MM.1S (cell line): ENCODE data around the gene LHX1.

ENCODE experiments used
- EZH2 ChIP-seq: fragments of 300-600 bp; sonication (generic); optimal IDR thresholded peaks from 2 replicates; pipeline ENCODE3; 2017; ENCODE audit warnings: low read depth, mild to moderate bottlenecking, antibody characterized with exemption, low read length, mixed read lengths
- TF ChIP-seq, protein P1 (sequence below): fragments of 300-600 bp; sonication (generic); IDR thresholded peaks from 2 replicates; pipeline ENCODE4 v1.5.1; 2016; ENCODE audit warnings: antibody characterized with exemption, low read length, mixed read lengths

DNA sequence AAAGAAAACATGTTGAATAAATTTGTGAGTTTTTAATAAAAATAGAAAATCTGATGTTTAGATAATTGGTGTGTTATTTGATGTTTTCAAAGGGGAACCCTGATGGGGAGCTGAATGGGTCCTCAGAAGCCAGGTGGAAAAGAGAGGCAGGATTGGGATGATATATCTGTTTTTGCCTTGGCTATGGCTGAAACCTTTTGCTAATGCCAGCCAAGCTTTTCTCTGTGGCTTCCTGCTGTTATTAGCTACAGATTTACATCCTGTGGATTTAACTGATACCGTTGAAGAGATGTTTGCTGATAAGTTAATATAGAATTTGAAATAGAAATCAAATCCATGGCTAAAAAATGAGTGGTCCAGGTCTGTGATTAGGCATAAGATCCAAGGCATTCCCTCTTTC lies 7.3 kb downstream of the LHX1 start:
- TF ChIP-seq, protein P1, sequence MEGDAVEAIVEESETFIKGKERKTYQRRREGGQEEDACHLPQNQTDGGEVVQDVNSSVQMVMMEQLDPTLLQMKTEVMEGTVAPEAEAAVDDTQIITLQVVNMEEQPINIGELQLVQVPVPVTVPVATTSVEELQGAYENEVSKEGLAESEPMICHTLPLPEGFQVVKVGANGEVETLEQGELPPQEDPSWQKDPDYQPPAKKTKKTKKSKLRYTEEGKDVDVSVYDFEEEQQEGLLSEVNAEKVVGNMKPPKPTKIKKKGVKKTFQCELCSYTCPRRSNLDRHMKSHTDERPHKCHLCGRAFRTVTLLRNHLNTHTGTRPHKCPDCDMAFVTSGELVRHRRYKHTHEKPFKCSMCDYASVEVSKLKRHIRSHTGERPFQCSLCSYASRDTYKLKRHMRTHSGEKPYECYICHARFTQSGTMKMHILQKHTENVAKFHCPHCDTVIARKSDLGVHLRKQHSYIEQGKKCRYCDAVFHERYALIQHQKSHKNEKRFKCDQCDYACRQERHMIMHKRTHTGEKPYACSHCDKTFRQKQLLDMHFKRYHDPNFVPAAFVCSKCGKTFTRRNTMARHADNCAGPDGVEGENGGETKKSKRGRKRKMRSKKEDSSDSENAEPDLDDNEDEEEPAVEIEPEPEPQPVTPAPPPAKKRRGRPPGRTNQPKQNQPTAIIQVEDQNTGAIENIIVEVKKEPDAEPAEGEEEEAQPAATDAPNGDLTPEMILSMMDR, result no peak
- no peak for TF ChIP-seq EZH2
